CD14-positive monocyte (primary cell): Measurements from ENCODE around the gene WDFY3. TPM values are rescaled to one million over a fixed set of nuclear protein-coding genes. Genes with fewer than 3 reads are reported as not detected.

Experiments
- DNase-seq, 3 donors: peaks; one replicate each; pipeline ENCODE4 v3.0.0-alpha.2; 2011 to 2022
- H2AFZ ChIP-seq: 2 replicates; pipeline ENCODE4 v1.6.0; 2012; ENCODE audit warnings: mild to moderate bottlenecking, low read depth, low read length, inconsistent platforms; ENCODE audit not compliant: insufficient read depth, poor library complexity, severe bottlenecking
- H3K27ac ChIP-seq, 2 donors: 1 replicate in 1 of 2; 2 replicates in 1 of 2; pipeline ENCODE4 v1.5.1; 2012 to 2013; ENCODE audit warnings: low read length in 2 of 2, control low read depth in 1 of 2, inconsistent platforms in 1 of 2, low read depth in 1 of 2, mild to moderate bottlenecking in 1 of 2
- H3K27me3 ChIP-seq, 2 donors: one replicate each; pipeline versions ENCODE4 v1.6.0 to v1.6.1; 2011 to 2013; ENCODE audit warnings: low read length in 2 of 2; ENCODE audit not compliant: control insufficient read depth in 2 of 2, insufficient read depth in 2 of 2
- H3K36me3 ChIP-seq, 2 donors: replicated peaks in 1 of 2; 1 replicate in 1 of 2; 2 replicates in 1 of 2; pipeline versions ENCODE4 v1.5.1 to v1.6.1; 2012 to 2013; ENCODE audit warnings: low read length in 2 of 2, control low read depth in 1 of 2, inconsistent platforms in 1 of 2, mild to moderate bottlenecking in 1 of 2; ENCODE audit not compliant: insufficient read depth in 2 of 2, control insufficient read depth in 1 of 2
- H3K4me1 ChIP-seq, 2 donors: 1 replicate in 1 of 2; 2 replicates in 1 of 2; pipeline versions ENCODE4 v1.5.1 to v1.6.1; 2012 to 2013; ENCODE audit warnings: low read length in 2 of 2, control low read depth in 1 of 2, inconsistent platforms in 1 of 2, mild to moderate bottlenecking in 1 of 2, moderate library complexity in 1 of 2; ENCODE audit not compliant: insufficient read depth in 2 of 2, control insufficient read depth in 1 of 2
- H3K4me2 ChIP-seq: replicated peaks from 2 replicates; pipeline ENCODE3; 2012; ENCODE audit warnings: low read length, moderate library complexity, mild to moderate bottlenecking; ENCODE audit not compliant: poor library complexity, severe bottlenecking; ENCODE audit errors: extremely low read depth
- H3K4me3 ChIP-seq, 3 experiments: fragments of 200-600 bp in 1 of 3; sonication (generic) in 1 of 3; replicated peaks in 1 of 3; 1 replicate in 2 of 3; 2 replicates in 1 of 3; pipeline ENCODE4 v1.5.1; 2011 to 2013; ENCODE audit warnings: low read length in 3 of 3, mild to moderate bottlenecking in 3 of 3, control low read depth in 2 of 3, low read depth in 2 of 3, inconsistent platforms in 1 of 3, moderate library complexity in 1 of 3
- H3K79me2 ChIP-seq: 2 replicates; pipeline ENCODE4 v1.6.0; 2012; ENCODE audit warnings: mild to moderate bottlenecking, control low read depth, inconsistent platforms, low read length, moderate library complexity; ENCODE audit not compliant: insufficient read depth
- H3K9ac ChIP-seq: 2 replicates; pipeline ENCODE4 v1.6.0; 2017; ENCODE audit warnings: low read length, mild to moderate bottlenecking; ENCODE audit not compliant: insufficient read depth, poor library complexity, severe bottlenecking
- H3K9me3 ChIP-seq, 2 donors: replicated peaks in 1 of 2; 1 replicate in 1 of 2; 2 replicates in 1 of 2; pipeline versions ENCODE4 v1.5.1 to v1.6.1; 2012 to 2013; ENCODE audit warnings: low read length in 2 of 2, control low read depth in 1 of 2; ENCODE audit not compliant: control insufficient read depth in 1 of 2, insufficient read depth in 1 of 2
- H4K20me1 ChIP-seq: 2 replicates; pipeline ENCODE4 v1.6.0; 2012; ENCODE audit warnings: mild to moderate bottlenecking, low read length, control low read depth, moderate library complexity; ENCODE audit not compliant: insufficient read depth
- H3K27ac Mint-ChIP-seq, 7 donors: one replicate each; pipeline ENCODE4 v1.8.0; 2020; ENCODE audit warnings: mild to moderate bottlenecking in 7 of 7, mixed read lengths in 7 of 7, moderate library complexity in 6 of 7, inconsistent platforms in 2 of 7
- H3K27me3 Mint-ChIP-seq, 3 donors: one replicate each; pipeline ENCODE4 v1.8.0; 2021 to 2022; ENCODE audit warnings: low read depth in 3 of 3, mild to moderate bottlenecking in 3 of 3, mixed read lengths in 3 of 3, moderate library complexity in 3 of 3, inconsistent platforms in 1 of 3
- H3K36me3 Mint-ChIP-seq, 2 donors: one replicate each; pipeline ENCODE4 v1.8.0; 2020; ENCODE audit warnings: mixed read lengths in 2 of 2, inconsistent platforms in 1 of 2, mild to moderate bottlenecking in 1 of 2
- H3K4me1 Mint-ChIP-seq: one replicate; pipeline ENCODE4 v1.8.0; 2020; ENCODE audit warnings: mild to moderate bottlenecking, mixed read lengths
- H3K4me3 Mint-ChIP-seq, 2 donors: one replicate each; pipeline ENCODE4 v1.8.0; 2020; ENCODE audit warnings: mild to moderate bottlenecking in 2 of 2, mixed read lengths in 2 of 2, moderate library complexity in 1 of 2
- H3K9me3 Mint-ChIP-seq, 7 donors: one replicate each; pipeline ENCODE4 v1.8.0; 2020 to 2022; ENCODE audit warnings: mixed read lengths in 7 of 7, mild to moderate bottlenecking in 6 of 7, moderate library complexity in 6 of 7, inconsistent platforms in 2 of 7
- CTCF ChIP-seq: fragments of 200-600 bp; IDR thresholded peaks from one replicate; pipeline ENCODE4 v1.8.0; 2022; ENCODE audit warnings: antibody characterized with exemption, mild to moderate bottlenecking
- WGBS: methylation state at CpG from one replicate; pipeline ENCODE4 v1.1.5; 2013; ENCODE audit warnings: missing lambda C conversion rate; ENCODE audit not compliant: insufficient coverage; 5-methylcytosine and 5-hydroxymethylcytosine counted together
- intact Hi-C, 2 donors: fragments of 100-400 bp; cut with micrococcal nuclease; formaldehyde crosslinking; loops; one replicate each; pipeline versions ENCODE4 v1.15.0 to v1.15.1; 2023
- polyA plus RNA-seq, 3 donors: library from polyadenylated mRNA; depleted of rRNA in 1 of 3; unstranded in 2 of 3; stranded (reverse) in 1 of 3; fragments of 300-500 nt in 2 of 3; fragments of >200 nt in 1 of 3; fragmentation: Illumina TruSeq in 2 of 3; gene quantifications; 1 replicate in 2 of 3; 2 replicates in 1 of 3; pipeline ENCODE4 v1.2.3, GENCODE V29; 2012 to 2021

WDFY3 gene
- polyA plus RNA-seq, 3 donors: 5.6 to 35.5 (median 5.9) TPM

DNA sequence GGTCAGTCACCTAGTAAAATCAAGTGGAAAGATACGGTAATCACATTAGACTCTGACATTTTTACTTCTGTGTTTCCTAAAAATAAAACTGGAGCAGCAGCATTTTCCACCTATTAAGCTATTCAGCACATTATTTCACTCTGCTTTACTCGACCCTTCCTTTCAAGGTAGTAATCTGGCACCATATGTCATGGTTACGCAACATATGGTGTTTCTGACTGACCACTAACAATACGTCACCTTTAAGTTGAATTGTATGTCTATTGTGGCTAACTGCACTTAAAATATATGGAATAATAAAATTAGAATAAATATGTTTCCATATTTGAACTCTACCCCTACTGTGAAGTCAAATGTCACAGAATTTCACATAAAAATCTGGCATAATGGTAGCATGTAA, 214.8 kb downstream of the WDFY3 start:
- no peak for TF ChIP-seq CTCF
- Mint-ChIP-seq H3K27me3 (no peaks in the 10 kb centered on the region), H3K9me3 (peaks cover 0 to 1% (median 0%) of the 10 kb centered on the region in 7 donors), H3K27ac (no peak overlapping the region), H3K36me3 (peaks cover 54 to 75% of the 10 kb centered on the region in 2 donors), H3K4me3 (no peak overlapping the region), H3K4me1 (peaks cover 22% of the 10 kb centered on the region)
- no peak overlapping the region for H2AFZ ChIP-seq
- DNase-seq: peak in 1 of 3 donors; percentile 10
- H3K9me3 ChIP-seq: no peaks in the 10 kb centered on the region
- H3K4me1 ChIP-seq: peaks cover 22 to 29% of the 10 kb centered on the region in 2 donors
- no CpG with 5 or more reads among the region's 4 CpGs for WGBS
- no peaks in the 10 kb centered on the region for H3K27me3 ChIP-seq
- no peaks in the 10 kb centered on the region for H3K79me2 ChIP-seq
- no peak overlapping the region for H3K27ac ChIP-seq
- peaks cover 26% of the 10 kb centered on the region for H4K20me1 ChIP-seq
- no peak overlapping the region for H3K4me3 ChIP-seq
- peaks cover 65 to 76% of the 10 kb centered on the region in 2 donors for H3K36me3 ChIP-seq
- H3K9ac ChIP-seq: no peak overlapping the region
- intact Hi-C loops: loop anchor here in 1 of 2 donors (5.0 kb wide), 1 partner anchor 221 kb away; no protein-coding TSS in a partner anchor
- H3K4me2 ChIP-seq: no peak overlapping the region

DNA sequence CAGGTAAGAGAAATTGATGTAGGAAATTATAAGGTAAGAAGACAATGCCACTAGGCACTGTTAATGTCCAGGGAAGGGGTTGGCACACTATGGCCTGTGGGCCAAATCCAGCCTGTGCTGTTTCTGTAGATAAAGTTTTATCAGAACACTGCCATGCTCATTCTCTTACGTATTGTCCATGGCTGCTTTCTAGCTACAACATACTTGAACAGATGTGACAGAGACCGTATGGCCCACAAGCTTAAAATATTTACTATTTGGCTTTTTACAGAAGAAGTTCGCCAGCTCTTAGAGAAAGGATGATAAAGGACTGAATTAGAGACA, 215.6 kb downstream of the WDFY3 start:
- H3K4me1 Mint-ChIP-seq: peaks cover 22% of the 10 kb centered on the region
- peaks cover 22 to 29% of the 10 kb centered on the region in 2 donors for H3K4me1 ChIP-seq
- no peaks in the 10 kb centered on the region for H3K27me3 ChIP-seq

More for the DNA sequence above, 215.6 kb downstream of the WDFY3 start:
- Histone ChIP-seq H3K36me3 (peaks cover 69 to 78% of the 10 kb centered on the region in 2 donors), H2AFZ (no peak overlapping the region), H4K20me1 (peaks cover 26% of the 10 kb centered on the region), H3K79me2 (no peaks in the 10 kb centered on the region), H3K4me2 (no peak overlapping the region), H3K27ac (no peak overlapping the region), H3K4me3 (no peak overlapping the region), H3K9me3 (no peaks in the 10 kb centered on the region), H3K9ac (no peak overlapping the region)
- peaks cover 57 to 74% of the 10 kb centered on the region in 2 donors for H3K36me3 Mint-ChIP-seq
- no peak for DNase-seq
- H3K4me3 Mint-ChIP-seq: no peak overlapping the region
- intact Hi-C loops: loop anchor here in 1 of 2 donors (5.0 kb wide), 1 partner anchor 221 kb away; no protein-coding TSS in a partner anchor
- H3K9me3 Mint-ChIP-seq: peaks cover 0 to 1% (median 0%) of the 10 kb centered on the region in 7 donors
- H3K27ac Mint-ChIP-seq: no peak overlapping the region
- no peaks in the 10 kb centered on the region for H3K27me3 Mint-ChIP-seq
- no peak for TF ChIP-seq CTCF
- WGBS: no CpG with 5 or more reads among the region's 3 CpGs
